ENCODE data around the gene SCO1.

- TF ChIP-seq POLR2AphosphoS5 (IDR thresholded peaks at IDR 0.05; ENCODE audit: low read depth, low read length) (no peak), TAF1 (IDR thresholded peaks at IDR 0.05; ENCODE audit: low read depth, low read length) (no peak), POLR2A (IDR thresholded peaks at IDR 0.05; ENCODE audit: low read depth, low read length) (no peak)
Observed at GRCh38 chr17:10631701-10632100, 65.6 kb downstream of the SCO1 start.
